Measurements from ENCODE around the gene LIX1L. TPM values are rescaled to one million over a fixed set of nuclear protein-coding genes. Genes with fewer than 3 reads are reported as not detected.
A peak's percentile ranks its signal among the peaks of the same experiment; 100 is the strongest.

The LIX1L gene
- total and polyA plus RNA-seq, 12 donors = 9.6 to 61.2 (median 39.4) TPM

GRCh38 chr1:145918992-145919939 is 38.6 kb downstream of the LIX1L start:
- DNase-seq = peak; percentile 69 to 88 (median 78)
- Histone ChIP-seq H3K27ac (peak overlapping the region; percentile 37 to 89 (median 77)), H3K9me3 (replicated peaks in 1 of 3) (no peaks in the 10 kb centered on the region), H3K36me3 (replicated peaks in 1 of 2) (peaks cover 0 to 28% of the 10 kb centered on the region in 2 donors), H3K4me1 (replicated peaks in 1 of 2) (peaks cover 8 to 41% of the 10 kb centered on the region in 2 donors), H3K4me3 (peak overlapping the region in 3 of 4 donors; percentile 2 to 85 (median 68)), H3K27me3 (no peaks in the 10 kb centered on the region)
- intact Hi-C loops (cut with DNase I) = loop anchor here (5.0 kb wide), 2 partner anchors 48 to 88 kb away; no protein-coding TSS in a partner anchor
- TF ChIP-seq POLR2A (IDR thresholded peaks at IDR 0.05) = peak in 1 of 2 donors; percentile 32
- peak in 3 of 6 experiments; percentile 11 to 26 (median 16) for TF ChIP-seq CTCF (IDR thresholded peaks at IDR 0.05)
- 1 to 6% (median 3%) methylated on average over 11 to 33 of the region's 33 CpGs for WGBS, 4 donors

- Histone ChIP-seq H3K4me1 (replicated peaks in 1 of 2) (peaks cover 8 to 40% of the 10 kb centered on the region in 2 donors), H3K9me3 (replicated peaks in 1 of 3) (no peaks in the 10 kb centered on the region), H3K36me3 (replicated peaks in 1 of 2) (peaks cover 0 to 28% of the 10 kb centered on the region in 2 donors), H3K4me3 (peak within 1 kb of the TSS; percentile 14 to 85 (median 74)), H3K27ac (peak within 1 kb of the TSS; percentile 37 to 89 (median 77)), H3K27me3 (no peaks in the 10 kb centered on the region)
- TF ChIP-seq POLR2A (IDR thresholded peaks at IDR 0.05) (peak; percentile 18 to 35), CTCF (IDR thresholded peaks at IDR 0.05) (peak in 1 of 6 experiments; percentile 26)
- WGBS, 4 donors = 0 to 1% (median 0%) methylated on average over 22 to 51 of the region's 51 CpGs
- DNase-seq = peak; percentile 86 to 94 (median 90)
- intact Hi-C loops (cut with DNase I) = loop anchor here (5.0 kb wide), 2 partner anchors 49 to 89 kb away; no protein-coding TSS in a partner anchor
These were observed 39.4 kb downstream of the LIX1L start, which contains the start of gene PEX11B for GRCh38 chr1:145918144-145918991. Gene PEX11B (minus strand): TSS chr1:145918717. CDS start chr1:145918688, 29 bp downstream.

- DNase-seq = peak in 1 of 7 donors; percentile 49
- no peak for TF ChIP-seq POLR2A (IDR thresholded peaks at IDR 0.05)
- TF ChIP-seq CTCF (IDR thresholded peaks at IDR 0.05) = no peak
- Histone ChIP-seq H3K4me1 (replicated peaks in 1 of 2) (peaks cover 8 to 32% of the 10 kb centered on the region in 2 donors), H3K27me3 (no peaks in the 10 kb centered on the region), H3K9me3 (replicated peaks in 1 of 3) (no peaks in the 10 kb centered on the region), H3K36me3 (replicated peaks in 1 of 2) (peaks cover 0 to 23% of the 10 kb centered on the region in 2 donors), H3K4me3 (peak overlapping the region in 2 of 4 donors; percentile 14 to 68), H3K27ac (peak overlapping the region in 2 of 5 donors; percentile 85 to 89)
- intact Hi-C loops (cut with DNase I) = loop anchor here (5.0 kb wide), 2 partner anchors 50 to 90 kb away; no protein-coding TSS in a partner anchor
- WGBS, 4 donors = 82 to 86% (median 84%) methylated on average over 5 of the region's 5 CpGs
These were observed 40.2 kb downstream of the LIX1L start for GRCh38 chr1:145917595-145917994.
